Panc1 (cell line): ENCODE measurements around the gene EPHX1. TPM values are rescaled to one million over a fixed set of nuclear protein-coding genes. Genes with fewer than 3 reads are reported as not detected.
A peak's percentile ranks its signal among the peaks of the same experiment; 100 is the strongest.

Source experiments
- ATAC-seq: fragments of 200-7000 bp; cut with Tn5 transposase; 2 replicates; pipeline ENCODE4 v1.9.1; 2020; ENCODE audit warnings: mild to moderate bottlenecking, moderate library complexity
- BruUV-seq: library from RNA; stranded (reverse); fragments of 400-500 nt; replicated peaks from 2 replicates; lab custom pipeline; 2021; lab: Mats Ljungman, UMichigan
- CTCF ChIA-PET: fragments of 300-600 bp; sonication (Branson Sonifier 250); formaldehyde crosslinking; loops from one replicate; lab custom pipeline; 2022; ENCODE audit warnings: antibody characterized with exemption; lab: Charles Lee
- POLR2A ChIA-PET: fragments of 300-600 bp; sonication (Branson Sonifier 250); formaldehyde crosslinking; loops from one replicate; lab custom pipeline; 2022; ENCODE audit warnings: antibody characterized with exemption; lab: Charles Lee
- DNase-seq: peaks from one replicate; pipeline ENCODE4 v3.0.0-alpha.2; 2010; ENCODE audit warnings: low read depth, low spot score
- H3K27ac ChIP-seq: 2 replicates; pipeline ENCODE4 v1.5.1; 2011; ENCODE audit warnings: mild to moderate bottlenecking, low read length, inconsistent platforms
- H3K27me3 ChIP-seq: fragments of 200-500 bp; sonication (Bioruptor generic); 2 replicates; pipeline ENCODE4 v1.6.0; 2014; ENCODE audit warnings: low read length, inconsistent platforms; ENCODE audit not compliant: control insufficient read depth, insufficient read depth
- H3K36me3 ChIP-seq: fragments of 200-500 bp; sonication (Bioruptor generic); 2 replicates; pipeline ENCODE4 v1.5.1; 2014; ENCODE audit warnings: inconsistent platforms, mild to moderate bottlenecking, low read length, moderate library complexity; ENCODE audit not compliant: control insufficient read depth, insufficient read depth
- H3K4me1 ChIP-seq: 2 replicates; pipeline ENCODE4 v1.5.1; 2011; ENCODE audit warnings: inconsistent platforms, mild to moderate bottlenecking, low read length, moderate library complexity; ENCODE audit not compliant: control insufficient read depth, insufficient read depth
- H3K4me3 ChIP-seq, 2 experiments: 2 replicates each; pipeline ENCODE4 v1.5.1; 2011 to 2012; ENCODE audit warnings: low read depth in 2 of 2, low read length in 2 of 2, mild to moderate bottlenecking in 2 of 2, inconsistent platforms in 1 of 2, moderate library complexity in 1 of 2
- H3K9me3 ChIP-seq: fragments of 200-500 bp; sonication (Bioruptor generic); 2 replicates; pipeline ENCODE4 v1.5.1; 2014; ENCODE audit warnings: low read depth, mild to moderate bottlenecking, inconsistent platforms, low read length, moderate library complexity; ENCODE audit not compliant: control insufficient read depth, insufficient read depth
- CTCF ChIP-seq: fragments of 450-650 bp; IDR thresholded peaks from 2 replicates; pipeline ENCODE4 v1.5.1; 2017; ENCODE audit warnings: mild to moderate bottlenecking
- POLR2AphosphoS5 ChIP-seq: IDR thresholded peaks from 2 replicates; pipeline ENCODE4 v1.6.1; 2012; ENCODE audit warnings: mild to moderate bottlenecking, low read depth, low read length, moderate library complexity
- REST ChIP-seq, 2 experiments: IDR thresholded peaks; 2 replicates each; pipeline ENCODE4 v1.6.1; 2011 to 2012; ENCODE audit warnings: low read depth in 2 of 2, control low read depth in 1 of 2, low read length in 1 of 2, mild to moderate bottlenecking in 1 of 2, moderate library complexity in 1 of 2; ENCODE audit not compliant: insufficient read depth in 1 of 2
- SIN3A ChIP-seq: IDR thresholded peaks from 2 replicates; pipeline ENCODE4 v1.6.1; 2012; ENCODE audit warnings: low read depth, mild to moderate bottlenecking, low read length, moderate library complexity, borderline replicate concordance; ENCODE audit not compliant: insufficient read depth
- TCF7L2 ChIP-seq: IDR thresholded peaks from 2 replicates; pipeline ENCODE4 v1.6.1; 2011; ENCODE audit warnings: mild to moderate bottlenecking, low read depth, low read length, inconsistent platforms
- in situ Hi-C: cut with HindIII; loops from 2 replicates; pipeline ENCODE4 v1.10.0; 2016; ENCODE audit warnings: low sequenced_read_pairs, low pct_unique_long_range_greater_than_20kb
- intact Hi-C: fragments of 100-400 bp; cut with micrococcal nuclease; formaldehyde crosslinking; loops from one replicate; pipeline ENCODE4 v1.10.0; 2022; ENCODE audit not compliant: unreplicated experiment
- total RNA-seq: library from RNA; stranded (reverse); gene quantifications from one replicate; pipeline ENCODE4 v1.2.1, GENCODE V29; 2021; ENCODE audit not compliant: unreplicated experiment

EPHX1 gene
- total RNA-seq, 1 experiment from 2014 or later, result 76.4 TPM

GRCh38 chr1:225817611-225818061 lies 7.7 kb downstream of the EPHX1 start:
- Histone ChIP-seq H3K27ac (peak overlapping the region; percentile 77), H3K9me3 (no peaks in the 10 kb centered on the region), H3K36me3 (no peaks in the 10 kb centered on the region), H3K4me3 (no peak overlapping the region), H3K4me1 (peaks cover 39% of the 10 kb centered on the region), H3K27me3 (no peaks in the 10 kb centered on the region)
- CTCF ChIA-PET, result interaction anchor here (0.5 kb wide), 1 partner anchor 25 kb away, joined by 3 read pairs; no protein-coding TSS in a partner anchor
- intact Hi-C loops (no loop called here), in situ Hi-C loops (no loop called here)
- ATAC-seq (peak; percentile 66), DNase-seq (no peak)
- POLR2A ChIA-PET, result no interaction called here
- BruUV-seq, result no TSS peak
- TF ChIP-seq TCF7L2, result peak; percentile 61; the same call in 1 of the 2 replicates
- no peak for TF ChIP-seq POLR2AphosphoS5

- Histone ChIP-seq H3K4me3 (no peak overlapping the region), H3K36me3 (no peaks in the 10 kb centered on the region), H3K4me1 (peaks cover 33% of the 10 kb centered on the region), H3K9me3 (no peaks in the 10 kb centered on the region), H3K27me3 (no peaks in the 10 kb centered on the region), H3K27ac (peak overlapping the region; percentile 77)
- intact Hi-C loops (no loop called here), in situ Hi-C loops (no loop called here)
- TF ChIP-seq REST (IDR thresholded peaks at IDR 0.05; ENCODE audit: insufficient read depth in 1 of 2, low read depth in 2 of 2, low read length in 1 of 2) (no peak), CTCF (no peak), TCF7L2 (no peak), SIN3A (no peak), POLR2AphosphoS5 (no peak)
- no peak for ATAC-seq
- ChIA-PET POLR2A (no interaction called here), CTCF (interaction anchor here (0.5 kb wide), 1 partner anchor 24 kb away, joined by 3 read pairs; no protein-coding TSS in a partner anchor)
- no peak for DNase-seq
- BruUV-seq, result no TSS peak
These were observed 8.3 kb downstream of the EPHX1 start for GRCh38 chr1:225818229-225818628.

GRCh38 chr1:225819346-225820192 lies 9.6 kb downstream of the EPHX1 start:
- TF ChIP-seq TCF7L2 (no peak), CTCF (no peak), SIN3A (no peak), POLR2AphosphoS5 (no peak), REST (IDR thresholded peaks at IDR 0.05; ENCODE audit: insufficient read depth in 1 of 2, low read depth in 2 of 2, low read length in 1 of 2) (no peak)
- in situ Hi-C loops (no loop called here), intact Hi-C loops (no loop called here)
- no peak overlapping the region for H3K4me3 ChIP-seq
- no peak for ATAC-seq
- H3K9me3 ChIP-seq, result no peaks in the 10 kb centered on the region
- no peaks in the 10 kb centered on the region for H3K27me3 ChIP-seq
- H3K4me1 ChIP-seq, result peaks cover 26% of the 10 kb centered on the region
- no peaks in the 10 kb centered on the region for H3K36me3 ChIP-seq
- ChIA-PET CTCF (no interaction called here), POLR2A (no interaction called here)
- H3K27ac ChIP-seq, result peak overlapping the region; percentile 31; the same call in 1 of the 2 replicates
- BruUV-seq, result no TSS peak
- no peak for DNase-seq
